Measurements from ENCODE around the gene ROBO2.

ROBO2 gene

GRCh38 chr3:77491961-77492360 lies 452.1 kb downstream of the ROBO2 start:
- DNase-seq (ENCODE audit: low read depth in 3 of 3) = no peak

- no peak for DNase-seq (ENCODE audit: low read depth in 3 of 3)
These were observed 460.8 kb downstream of the ROBO2 start for GRCh38 chr3:77500721-77501120.

- DNase-seq (ENCODE audit: low read depth in 3 of 3) = no peak
These were observed 466.5 kb downstream of the ROBO2 start for GRCh38 chr3:77506384-77506783.

- DNase-seq (ENCODE audit: low read depth in 3 of 3) = no peak
These were observed 473.6 kb downstream of the ROBO2 start for GRCh38 chr3:77513542-77513941.

GRCh38 chr3:77514766-77515165 lies 474.9 kb downstream of the ROBO2 start:
- no peak for DNase-seq (ENCODE audit: low read depth in 3 of 3)

- no peak for DNase-seq (ENCODE audit: low read depth in 3 of 3)
These were observed 484.6 kb downstream of the ROBO2 start for GRCh38 chr3:77524463-77524862.

GRCh38 chr3:77524946-77525682 lies 485.2 kb downstream of the ROBO2 start:
- no peak for DNase-seq (ENCODE audit: low read depth in 3 of 3)

GRCh38 chr3:77526573-77527113 lies 486.7 kb downstream of the ROBO2 start:
- no peak for DNase-seq (ENCODE audit: low read depth in 3 of 3)

- DNase-seq (ENCODE audit: low read depth in 3 of 3) = no peak
These were observed 489.6 kb downstream of the ROBO2 start for GRCh38 chr3:77529522-77529921.

GRCh38 chr3:77530870-77531269 lies 491.0 kb downstream of the ROBO2 start:
- no peak for DNase-seq (ENCODE audit: low read depth in 3 of 3)

- DNase-seq (ENCODE audit: low read depth in 3 of 3) = no peak
These were observed 495.2 kb downstream of the ROBO2 start for GRCh38 chr3:77535116-77535515.

- DNase-seq (ENCODE audit: low read depth in 3 of 3) = no peak
These were observed 496.3 kb downstream of the ROBO2 start for GRCh38 chr3:77536038-77536775.

GRCh38 chr3:77539014-77539413 lies 499.1 kb downstream of the ROBO2 start:
- no peak for DNase-seq (ENCODE audit: low read depth in 3 of 3)

- no peak for DNase-seq (ENCODE audit: low read depth in 3 of 3)
These were observed 499.8 kb downstream of the ROBO2 start for GRCh38 chr3:77539677-77540076.

- DNase-seq (ENCODE audit: low read depth in 3 of 3) = no peak
These were observed 501.5 kb downstream of the ROBO2 start for GRCh38 chr3:77541203-77541922.

GRCh38 chr3:77546246-77546645 lies 506.3 kb downstream of the ROBO2 start:
- no peak for DNase-seq (ENCODE audit: low read depth in 3 of 3)

GRCh38 chr3:77549034-77549433 lies 509.1 kb downstream of the ROBO2 start:
- DNase-seq (ENCODE audit: low read depth in 3 of 3) = no peak

GRCh38 chr3:77553240-77553639 lies 513.3 kb downstream of the ROBO2 start:
- no peak for DNase-seq (ENCODE audit: low read depth in 3 of 3)

- DNase-seq (ENCODE audit: low read depth in 3 of 3) = no peak
These were observed 522.2 kb downstream of the ROBO2 start for GRCh38 chr3:77562089-77562488.

- DNase-seq (ENCODE audit: low read depth in 3 of 3) = no peak
These were observed 523.1 kb downstream of the ROBO2 start for GRCh38 chr3:77563012-77563411.

GRCh38 chr3:77566055-77566454 lies 526.2 kb downstream of the ROBO2 start:
- DNase-seq (ENCODE audit: low read depth in 3 of 3) = no peak

GRCh38 chr3:77571971-77572715 lies 532.2 kb downstream of the ROBO2 start:
- no peak for DNase-seq (ENCODE audit: low read depth in 3 of 3)

Data from stimulated activated CD4-positive, alpha-beta T cell treated with anti-CD3 and anti-CD28 coated beads, TNF-alpha, amount 100 ng/mL, for 24 hours (primary cell).